SU-DHL-6 (cell line): Measurements from ENCODE around the gene LRRC17.

ENCODE experiments used
- H2AFZ ChIP-seq: fragments of 200-600 bp; sonication (generic); 2 replicates; pipeline ENCODE4 v1.6.1; 2014; ENCODE audit warnings: low read depth, mild to moderate bottlenecking, moderate library complexity, mixed read lengths, antibody characterized with exemption, low read length; ENCODE audit not compliant: severe bottlenecking
- H3F3A ChIP-seq: fragments of 200-600 bp; shearing (Covaris generic); 2 replicates; pipeline ENCODE4 v1.6.0; 2016; ENCODE audit warnings: antibody characterized with exemption, mild to moderate bottlenecking; ENCODE audit not compliant: insufficient read depth
- H3K27ac ChIP-seq: fragments of 200-600 bp; sonication (generic); 2 replicates; pipeline ENCODE4 v1.5.1; 2016; ENCODE audit warnings: low read depth, mild to moderate bottlenecking, low read length, moderate library complexity, mixed read lengths
- H3K27me3 ChIP-seq: fragments of 200-600 bp; sonication (generic), shearing (Covaris generic); 2 replicates; pipeline ENCODE4 v1.6.0; 2014; ENCODE audit warnings: mild to moderate bottlenecking, low read length
- H3K36me3 ChIP-seq: fragments of 200-600 bp; sonication (generic); 2 replicates; pipeline ENCODE4 v1.6.1; 2014; ENCODE audit warnings: mild to moderate bottlenecking, low read length, mixed read lengths
- H3K4me2 ChIP-seq: fragments of 300-600, 200-600 bp; shearing (Covaris generic), sonication (generic); 2 replicates; pipeline ENCODE4 v1.6.0; 2014; ENCODE audit warnings: low read length, low read depth, mild to moderate bottlenecking; ENCODE audit not compliant: poor library complexity, severe bottlenecking
- H3K4me3 ChIP-seq: fragments of 200-600 bp; sonication (generic); 2 replicates; pipeline ENCODE4 v1.5.1; 2014; ENCODE audit warnings: antibody characterized with exemption, low read length, mild to moderate bottlenecking, mixed read lengths; ENCODE audit not compliant: insufficient read depth, poor library complexity, severe bottlenecking
- H3K79me2 ChIP-seq: fragments of 200-600 bp; sonication (generic); 2 replicates; pipeline ENCODE4 v1.6.1; 2014; ENCODE audit warnings: mild to moderate bottlenecking, low read length, moderate library complexity; ENCODE audit not compliant: insufficient read depth
- H3K9ac ChIP-seq: fragments of 200-600 bp; sonication (generic); 2 replicates; pipeline ENCODE4 v1.7.0; 2014; ENCODE audit warnings: mild to moderate bottlenecking, low read length
- H3K9me2 ChIP-seq: fragments of 200-600 bp; sonication (generic); replicated peaks from 2 replicates; pipeline ENCODE4 v1.6.1; 2014; ENCODE audit warnings: low read length; ENCODE audit not compliant: insufficient read depth
- H3K9me3 ChIP-seq: fragments of 200-600 bp; sonication (generic); 2 replicates; pipeline ENCODE4 v1.6.1; 2014; ENCODE audit warnings: low read length, mixed read lengths; ENCODE audit not compliant: insufficient read depth
- H4K20me1 ChIP-seq: fragments of 200-600 bp; sonication (generic); 2 replicates; pipeline ENCODE4 v1.6.1; 2014; ENCODE audit warnings: low read depth, mild to moderate bottlenecking, antibody characterized with exemption, low read length, moderate library complexity, mixed read lengths
- CTCF ChIP-seq: fragments of 200-600 bp; sonication (generic); IDR thresholded peaks from one replicate; pipeline ENCODE4 v1.5.1; 2017; ENCODE audit warnings: antibody characterized with exemption, mild to moderate bottlenecking, low read length, moderate library complexity; ENCODE audit not compliant: insufficient read depth, poor library complexity, severe bottlenecking
- EZH2phosphoT487 ChIP-seq: fragments of 200-600 bp; sonication (generic), shearing (Covaris generic); conservative IDR thresholded peaks from 2 replicates; pipeline ENCODE4 v1.6.1; 2018; ENCODE audit warnings: mild to moderate bottlenecking, antibody characterized with exemption, low read length, moderate library complexity, mixed read lengths

The LRRC17 gene

GRCh38 chr7:102890292-102890970, 22.4 kb upstream of the LRRC17 start:
- Histone ChIP-seq H3K4me2 (no peak overlapping the region), H4K20me1 (no peaks in the 10 kb centered on the region), H3K27me3 (no peaks in the 10 kb centered on the region), H2AFZ (no peak overlapping the region), H3K27ac (no peak overlapping the region), H3K4me3 (no peak overlapping the region), H3K36me3 (no peaks in the 10 kb centered on the region), H3K9me2 (no peaks in the 10 kb centered on the region), H3K9me3 (peaks cover 5% of the 10 kb centered on the region; the same call in 1 of the 2 replicates), H3K9ac (no peak overlapping the region), H3K79me2 (no peaks in the 10 kb centered on the region), H3F3A (no peaks in the 10 kb centered on the region)
- TF ChIP-seq CTCF (no peak), EZH2phosphoT487 (no peak)

GRCh38 chr7:102890971-102891692, 21.7 kb upstream of the LRRC17 start:
- Histone ChIP-seq H3K79me2 (no peaks in the 10 kb centered on the region), H3K9me3 (no peaks in the 10 kb centered on the region; the same call in 1 of the 2 replicates)

DNA sequence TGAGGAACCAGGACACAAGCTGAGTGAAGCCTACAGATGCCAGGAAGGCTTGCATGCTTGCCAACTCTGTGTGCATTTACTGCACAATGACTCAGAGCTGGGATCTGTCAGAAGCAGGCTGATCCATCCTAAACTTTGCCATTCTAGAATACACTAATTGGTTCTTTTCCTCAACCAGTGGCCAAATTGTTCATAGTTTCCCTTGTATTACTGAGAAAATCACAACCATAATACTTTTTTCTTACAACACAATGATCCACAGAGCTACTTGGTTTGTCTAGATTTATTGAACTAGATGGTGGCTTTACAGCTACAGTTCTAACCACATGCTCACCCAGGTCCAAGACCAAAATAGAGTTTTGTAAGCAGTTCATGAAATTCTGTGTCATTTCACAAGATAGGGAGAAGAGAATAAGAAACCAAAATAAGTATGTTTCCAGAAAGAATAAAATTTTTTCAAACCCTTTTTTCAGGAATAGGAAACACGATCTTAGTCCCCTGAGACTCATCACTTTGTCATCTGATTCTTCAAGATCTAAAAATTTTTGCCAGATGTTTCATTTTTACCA, 21.0 kb upstream of the LRRC17 start:
- Histone ChIP-seq H3K27me3 (no peaks in the 10 kb centered on the region), H3K79me2 (no peaks in the 10 kb centered on the region), H3K9me3 (no peaks in the 10 kb centered on the region), H4K20me1 (no peaks in the 10 kb centered on the region), H3F3A (no peaks in the 10 kb centered on the region), H3K4me2 (no peak overlapping the region), H3K4me3 (no peak overlapping the region), H3K9ac (no peak overlapping the region), H2AFZ (no peak overlapping the region), H3K27ac (no peak overlapping the region), H3K36me3 (no peaks in the 10 kb centered on the region), H3K9me2 (no peaks in the 10 kb centered on the region)
- TF ChIP-seq EZH2phosphoT487: no peak
- no peak for TF ChIP-seq CTCF

More at GRCh38 chr7:102890971-102891692, 21.7 kb upstream of the LRRC17 start:
- no peaks in the 10 kb centered on the region for H3F3A ChIP-seq
- H3K4me3 ChIP-seq: no peak overlapping the region
- H3K27ac ChIP-seq: no peak overlapping the region
- H4K20me1 ChIP-seq: no peaks in the 10 kb centered on the region
- no peak overlapping the region for H3K4me2 ChIP-seq
- no peak overlapping the region for H2AFZ ChIP-seq
- no peaks in the 10 kb centered on the region for H3K36me3 ChIP-seq
- no peaks in the 10 kb centered on the region for H3K9me2 ChIP-seq
- no peaks in the 10 kb centered on the region for H3K27me3 ChIP-seq
- no peak for TF ChIP-seq EZH2phosphoT487
- no peak overlapping the region for H3K9ac ChIP-seq
